Occipital lobe (tissue), 2 donors: ENCODE results near the gene ILKAP. TPM values are rescaled to one million over a fixed set of nuclear protein-coding genes. Genes with fewer than 3 reads are reported as not detected.

Experiments
- DNase-seq: peaks from one replicate; lab custom pipeline; 2025; lab: John Stamatoyannopoulos, UW
- total RNA-seq: library from RNA; depleted of rRNA; stranded (reverse); fragments of >200 nt; gene quantifications from one replicate; pipeline ENCODE4 v1.2.3, GENCODE V29; 2014

ILKAP gene
- total RNA-seq, 1 donor from 2014 or later = 78.3 TPM

GRCh38 chr2:238125127-238125885 lies 78.2 kb downstream of the ILKAP start:
- no peak for DNase-seq

GRCh38 chr2:238124488-238125126 lies 78.9 kb downstream of the ILKAP start:
- DNase-seq = no peak

- no peak for DNase-seq
Measured at GRCh38 chr2:238123991-238124470, 79.5 kb downstream of the ILKAP start.

GRCh38 chr2:238123218-238123971 lies 80.1 kb downstream of the ILKAP start:
- no peak for DNase-seq

GRCh38 chr2:238122287-238123217 lies 80.9 kb downstream of the ILKAP start:
- no peak for DNase-seq

- DNase-seq = no peak
Measured at GRCh38 chr2:238121511-238122286, 81.8 kb downstream of the ILKAP start.

- DNase-seq = no peak
Measured at GRCh38 chr2:238120463-238121298, 82.8 kb downstream of the ILKAP start.

Other genes starting within 250 kb of the ILKAP start
- 30.9 TPM for gene UBE2F, start 236.7 kb downstream of the ILKAP start, total RNA-seq
- 9.2 TPM for gene SCLY, start 142.7 kb downstream of the ILKAP start, total RNA-seq
- 0.16 TPM for gene ESPNL, start 103.4 kb downstream of the ILKAP start, total RNA-seq
- gene KLHL30, start 65.0 kb downstream of the ILKAP start, total RNA-seq = 0.16 TPM
- 1.6 TPM for gene ERFE, start 44.7 kb downstream of the ILKAP start, total RNA-seq
- 80.8 TPM for gene HES6, start 36.3 kb upstream of the ILKAP start, total RNA-seq
- 5.5 TPM for gene PER2, start 84.9 kb upstream of the ILKAP start, total RNA-seq
- gene TRAF3IP1, start 116.8 kb upstream of the ILKAP start, total RNA-seq = 10.5 TPM
- 17.8 TPM for gene ASB1, start 223.2 kb upstream of the ILKAP start, total RNA-seq